Right renal cortex interstitium (tissue), 3 donors: ENCODE measurements around the gene CDK16. TPM values are rescaled to one million over a fixed set of nuclear protein-coding genes. Genes with fewer than 3 reads are reported as not detected.

ENCODE experiments used
- DNase-seq, 3 donors: peaks; one replicate each; pipeline ENCODE4 v3.0.0-alpha.2; 2013; ENCODE audit warnings: low read depth in 3 of 3, low spot score in 2 of 3
- polyA plus RNA-seq, 3 donors: library from polyadenylated mRNA; unstranded; fragments of 120-200 nt; gene quantifications; one replicate each; pipeline ENCODE4 v1.2.1, GENCODE V29; 2013; ENCODE audit not compliant: insufficient read length in 3 of 3

Gene CDK16
- polyA plus RNA-seq, 3 donors: 99.8 to 105 (median 105) TPM

GRCh38 chrX:47204970-47205369, 13.5 kb upstream of the CDK16 start:
- DNase-seq: no peak

GRCh38 chrX:47206316-47206715, 12.2 kb upstream of the CDK16 start:
- no peak for DNase-seq

- no peak for DNase-seq
These were observed 10.4 kb upstream of the CDK16 start for GRCh38 chrX:47208108-47208507.

- DNase-seq: no peak
These were observed 8.8 kb upstream of the CDK16 start for GRCh38 chrX:47209508-47210238.

- no peak for DNase-seq
These were observed 7.6 kb upstream of the CDK16 start for GRCh38 chrX:47210661-47211425.

GRCh38 chrX:47212381-47213293, 5.8 kb upstream of the CDK16 start:
- no peak for DNase-seq

GRCh38 chrX:47214435-47215077, 3.9 kb upstream of the CDK16 start:
- DNase-seq: no peak

- no peak for DNase-seq
These were observed 3.1 kb upstream of the CDK16 start for GRCh38 chrX:47215291-47215900.

- no peak for DNase-seq
These were observed 2.0 kb upstream of the CDK16 start for GRCh38 chrX:47216393-47216925.

- DNase-seq: no peak
These were observed 1.2 kb upstream of the CDK16 start for GRCh38 chrX:47217121-47217851.

GRCh38 chrX:47217852-47218279, 615 bp upstream of the CDK16 start:
- peak; percentile 90 to 94 (median 93) for DNase-seq

GRCh38 chrX:47218920-47219815, 687 bp downstream of the CDK16 start:
- DNase-seq: no peak

GRCh38 chrX:47221756-47222155, 3.3 kb downstream of the CDK16 start:
- DNase-seq: no peak

GRCh38 chrX:47222751-47223350, 4.4 kb downstream of the CDK16 start:
- DNase-seq: no peak

GRCh38 chrX:47223476-47224250, 5.2 kb downstream of the CDK16 start:
- no peak for DNase-seq

- no peak for DNase-seq
These were observed 5.9 kb downstream of the CDK16 start for GRCh38 chrX:47224266-47224895.

GRCh38 chrX:47224896-47225290, 6.4 kb downstream of the CDK16 start:
- no peak for DNase-seq
